Lung (tissue), 12 donors: Measurements from ENCODE around the gene PPP5C. TPM values are rescaled to one million over a fixed set of nuclear protein-coding genes. Genes with fewer than 3 reads are reported as not detected.

Experiments used
- ATAC-seq: fragments of 200-7000 bp; cut with Tn5 transposase; one replicate; pipeline ENCODE4 v1.9.1; 2020; ENCODE audit warnings: moderate number of reproducible peaks; ENCODE audit not compliant: insufficient read depth, low FRiP score
- DNase-seq, 3 donors: peaks; one replicate each; pipeline ENCODE4 v3.0.0-alpha.2; 2013 to 2017
- H3K27ac ChIP-seq, 2 donors: one replicate each; pipeline ENCODE4 v1.5.1; 2013; ENCODE audit warnings: mild to moderate bottlenecking in 2 of 2, moderate library complexity in 2 of 2, control low read depth in 1 of 2, inconsistent platforms in 1 of 2, low read depth in 1 of 2, low read length in 1 of 2
- H3K27me3 ChIP-seq, 3 donors: one replicate each; pipeline ENCODE4 v1.5.1; 2013; ENCODE audit warnings: low read length in 2 of 3; ENCODE audit not compliant: control insufficient read depth in 3 of 3, insufficient read depth in 3 of 3
- H3K36me3 ChIP-seq, 4 donors: one replicate each; pipeline ENCODE4 v1.5.1; 2013; ENCODE audit warnings: low read length in 4 of 4, mild to moderate bottlenecking in 1 of 4, moderate library complexity in 1 of 4; ENCODE audit not compliant: control insufficient read depth in 4 of 4, insufficient read depth in 4 of 4
- H3K4me1 ChIP-seq, 5 donors: one replicate each; pipeline ENCODE4 v1.5.1; 2013; ENCODE audit warnings: low read length in 5 of 5, mild to moderate bottlenecking in 2 of 5, moderate library complexity in 1 of 5; ENCODE audit not compliant: control insufficient read depth in 5 of 5, insufficient read depth in 5 of 5
- H3K4me3 ChIP-seq: one replicate; pipeline ENCODE4 v1.5.1; 2013; ENCODE audit warnings: mild to moderate bottlenecking, control low read depth, moderate library complexity
- H3K9ac ChIP-seq, 2 donors: one replicate each; pipeline ENCODE4 v1.5.1; 2013; ENCODE audit warnings: low read length in 2 of 2, control low read depth in 1 of 2; ENCODE audit not compliant: insufficient read depth in 1 of 2
- H3K9me3 ChIP-seq, 4 donors: one replicate each; pipeline ENCODE4 v1.5.1; 2013; ENCODE audit warnings: low read length in 3 of 4, mild to moderate bottlenecking in 1 of 4, moderate library complexity in 1 of 4; ENCODE audit not compliant: control insufficient read depth in 4 of 4, insufficient read depth in 3 of 4
- CTCF ChIP-seq: IDR thresholded peaks from 2 replicates; pipeline ENCODE4 v1.5.1; 2012; ENCODE audit warnings: mild to moderate bottlenecking; ENCODE audit errors: control extremely low read depth, extremely low read depth
- WGBS, 2 donors: extraction: QIAGEN DNeasy Blood & Tissue Kit; methylation state at CpG; one replicate each; pipeline ENCODE4 v1.1.7; 2013; 5-methylcytosine and 5-hydroxymethylcytosine counted together
- polyA plus RNA-seq, 2 donors: library from polyadenylated mRNA; stranded (reverse); fragments of 200-250 nt; gene quantifications; one replicate each; pipeline ENCODE4 v1.2.1, GENCODE V29; 2013
- total RNA-seq, 2 donors: library from RNA; depleted of rRNA in 1 of 2; stranded (reverse); fragments of >200 nt in 1 of 2; gene quantifications; one replicate each; pipeline ENCODE4 v1.2.1, GENCODE V29; 2014 to 2021
- donor health status: control.
- donor health status: control.
- donor health status: Bipolar disorder and iron deficiency.
- donor health status: healthy.
- donor health status: DM: yes; HTN: yes; CAD: no.

The PPP5C gene
- total and polyA plus RNA-seq, 4 donors, result 48.5 to 69.8 (median 54.6) TPM

- 90 to 93% methylated on average over 25 of the region's 25 CpGs for WGBS, 2 donors
- H3K36me3 ChIP-seq, result peaks cover 8 to 71% (median 42%) of the 10 kb centered on the region in 4 donors
Observed at GRCh38 chr19:46388311-46389095, 41.6 kb downstream of the PPP5C start.

GRCh38 chr19:46390121-46390858 lies 43.4 kb downstream of the PPP5C start:
- DNase-seq (no peak), ATAC-seq (no peak)
- Histone ChIP-seq H3K9ac (no peak overlapping the region), H3K36me3 (peaks cover 8 to 54% (median 29%) of the 10 kb centered on the region in 4 donors), H3K9me3 (no peaks in the 10 kb centered on the region), H3K4me3 (no peak overlapping the region), H3K27ac (no peak overlapping the region), H3K4me1 (peaks cover 0 to 35% (median 5%) of the 10 kb centered on the region in 5 donors), H3K27me3 (no peaks in the 10 kb centered on the region)
- 94 to 96% methylated on average over 14 to 16 of the region's 16 CpGs for WGBS, 2 donors
- no peak for TF ChIP-seq CTCF

More at GRCh38 chr19:46388311-46389095, 41.6 kb downstream of the PPP5C start:
- ATAC-seq (no peak), DNase-seq (no peak)
- Histone ChIP-seq H3K4me3 (no peak overlapping the region), H3K9ac (no peak overlapping the region), H3K4me1 (peaks cover 0 to 27% (median 5%) of the 10 kb centered on the region in 5 donors), H3K27ac (no peak overlapping the region), H3K9me3 (no peaks in the 10 kb centered on the region), H3K27me3 (no peaks in the 10 kb centered on the region)
- TF ChIP-seq CTCF, result no peak

- WGBS, 2 donors, result 94 to 96% methylated on average over 18 of the region's 18 CpGs
- no peak for DNase-seq
- no peak for ATAC-seq
Observed at GRCh38 chr19:46390866-46391265, 44.0 kb downstream of the PPP5C start.

More at GRCh38 chr19:46390866-46391265, 44.0 kb downstream of the PPP5C start:
- peaks cover 0 to 35% (median 5%) of the 10 kb centered on the region in 5 donors for H3K4me1 ChIP-seq
- no peak overlapping the region for H3K9ac ChIP-seq
- H3K27ac ChIP-seq, result no peak overlapping the region
- no peak for TF ChIP-seq CTCF
- H3K36me3 ChIP-seq, result peaks cover 8 to 54% (median 29%) of the 10 kb centered on the region in 4 donors
- H3K4me3 ChIP-seq, result no peak overlapping the region
- no peaks in the 10 kb centered on the region for H3K9me3 ChIP-seq
- no peaks in the 10 kb centered on the region for H3K27me3 ChIP-seq
